Gastrocnemius medialis (tissue), 4 donors: Measurements from ENCODE around the gene LARP1.

Experiments used
- POLR2A ChIP-seq, 2 donors: fragments of 450-650 bp; IDR thresholded peaks; one replicate each; pipeline ENCODE4 v1.6.1; 2017; ENCODE audit warnings: antibody characterized with exemption in 2 of 2, mild to moderate bottlenecking in 2 of 2, moderate library complexity in 2 of 2
- TF ChIP-seq, protein P1 (sequence below), 5 experiments: fragments of 450-650 bp in 3 of 5; fragments of 200-600 bp in 2 of 5; sonication (generic) in 2 of 5; IDR thresholded peaks in 4 of 5; conservative IDR thresholded peaks in 1 of 5; 1 replicate in 4 of 5; 2 replicates in 1 of 5; pipeline ENCODE4 v1.5.1; 2016 to 2019; ENCODE audit warnings: antibody characterized with exemption in 5 of 5, mild to moderate bottlenecking in 3 of 5, moderate library complexity in 3 of 5

DNA sequence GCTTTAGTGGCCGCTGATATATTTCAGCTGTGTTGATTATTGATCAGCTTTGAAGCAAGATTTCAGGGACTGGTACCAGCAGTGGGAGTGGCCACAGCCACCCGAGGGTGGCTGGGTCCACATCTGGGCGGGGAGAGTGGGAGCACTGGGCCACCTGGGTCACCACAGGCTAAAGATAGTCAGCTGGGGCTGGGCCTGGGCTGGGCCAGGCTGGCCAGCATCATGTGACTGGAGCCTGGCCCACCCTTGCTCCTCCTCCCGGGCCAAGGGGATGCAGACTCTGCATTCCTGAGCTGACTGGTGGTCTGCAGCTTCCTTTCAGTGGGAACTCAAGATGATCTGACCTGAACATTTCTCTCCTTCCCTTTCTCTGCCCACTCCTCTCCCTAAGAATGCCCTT is 27.1 kb downstream of the LARP1 start:
- TF ChIP-seq, protein P1, sequence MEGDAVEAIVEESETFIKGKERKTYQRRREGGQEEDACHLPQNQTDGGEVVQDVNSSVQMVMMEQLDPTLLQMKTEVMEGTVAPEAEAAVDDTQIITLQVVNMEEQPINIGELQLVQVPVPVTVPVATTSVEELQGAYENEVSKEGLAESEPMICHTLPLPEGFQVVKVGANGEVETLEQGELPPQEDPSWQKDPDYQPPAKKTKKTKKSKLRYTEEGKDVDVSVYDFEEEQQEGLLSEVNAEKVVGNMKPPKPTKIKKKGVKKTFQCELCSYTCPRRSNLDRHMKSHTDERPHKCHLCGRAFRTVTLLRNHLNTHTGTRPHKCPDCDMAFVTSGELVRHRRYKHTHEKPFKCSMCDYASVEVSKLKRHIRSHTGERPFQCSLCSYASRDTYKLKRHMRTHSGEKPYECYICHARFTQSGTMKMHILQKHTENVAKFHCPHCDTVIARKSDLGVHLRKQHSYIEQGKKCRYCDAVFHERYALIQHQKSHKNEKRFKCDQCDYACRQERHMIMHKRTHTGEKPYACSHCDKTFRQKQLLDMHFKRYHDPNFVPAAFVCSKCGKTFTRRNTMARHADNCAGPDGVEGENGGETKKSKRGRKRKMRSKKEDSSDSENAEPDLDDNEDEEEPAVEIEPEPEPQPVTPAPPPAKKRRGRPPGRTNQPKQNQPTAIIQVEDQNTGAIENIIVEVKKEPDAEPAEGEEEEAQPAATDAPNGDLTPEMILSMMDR (IDR thresholded peaks at IDR 0.05 in 4 of 5, conservative IDR thresholded peaks at IDR 0.05 in 1 of 5): no peak
- TF ChIP-seq POLR2A (IDR thresholded peaks at IDR 0.05): no peak
